ENCODE data around the gene GLCE. TPM values are rescaled to one million over a fixed set of nuclear protein-coding genes. Genes with fewer than 3 reads are reported as not detected.

GLCE gene
- total RNA-seq, 3 donors from 2014 or later (not counting 1 experiment from before 2014, with no cell fraction given) = 2.0 to 4.5 (median 3.4) TPM

DNA sequence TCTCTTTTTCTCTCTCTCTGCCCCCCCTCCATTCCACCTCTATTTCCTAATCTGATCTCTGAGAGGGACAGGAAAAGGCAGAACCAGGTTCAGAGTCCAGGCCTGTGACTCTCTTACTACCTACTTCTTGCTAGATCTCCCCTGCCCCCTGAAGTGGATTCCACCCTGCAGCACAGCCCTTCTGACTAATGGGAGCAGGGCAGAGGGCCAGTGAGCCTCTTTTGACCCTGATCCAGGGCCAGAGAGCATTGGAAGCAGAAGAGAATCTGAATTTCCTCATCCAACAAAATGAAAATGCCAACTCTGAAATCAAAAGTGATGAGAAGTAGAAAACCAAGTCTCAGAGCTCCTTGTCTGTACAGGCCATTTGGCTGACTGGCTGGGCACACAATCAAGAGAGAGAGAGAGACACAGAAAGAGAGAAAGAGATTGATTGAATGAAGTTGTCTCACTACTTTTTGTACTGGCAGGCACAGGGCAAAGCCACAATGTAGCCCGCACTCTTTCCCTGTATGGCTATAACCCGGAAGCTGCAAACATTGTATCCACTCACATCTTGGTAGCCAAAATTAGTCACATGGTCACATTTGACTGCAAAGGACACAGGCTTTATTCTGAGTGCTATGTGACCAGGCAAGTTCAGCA, 31.6 kb upstream of the GLCE start:
- DNase-seq (no peak), ATAC-seq (no peak)
- no peak overlapping the region for H3K27ac ChIP-seq (ENCODE audit: low read length)
- no peaks in the 10 kb centered on the region for H3K27me3 ChIP-seq (ENCODE audit: control insufficient read depth, insufficient read depth, low read length)
- no peak overlapping the region for H3K27ac Mint-ChIP-seq
- H3K36me3 Mint-ChIP-seq = no peaks in the 10 kb centered on the region
- H3K36me3 ChIP-seq (ENCODE audit: control insufficient read depth, insufficient read depth, low read length) = no peaks in the 10 kb centered on the region
- peaks cover 0 to 3% of the 10 kb centered on the region in 2 donors for H3K27me3 Mint-ChIP-seq (ENCODE audit: low read depth in 2 of 2)
- H3K9me3 ChIP-seq (ENCODE audit: control insufficient read depth, insufficient read depth, low read length) = no peaks in the 10 kb centered on the region
- H3K4me1 ChIP-seq (ENCODE audit: control insufficient read depth, insufficient read depth, low read length) = peaks cover 9% of the 10 kb centered on the region
- no peak overlapping the region for H3K4me3 Mint-ChIP-seq
- WGBS (ENCODE audit: insufficient coverage) = 95% methylated on average over 2 of the region's 2 CpGs
- H3K9me3 Mint-ChIP-seq = no peaks in the 10 kb centered on the region
- TF ChIP-seq, protein P1, sequence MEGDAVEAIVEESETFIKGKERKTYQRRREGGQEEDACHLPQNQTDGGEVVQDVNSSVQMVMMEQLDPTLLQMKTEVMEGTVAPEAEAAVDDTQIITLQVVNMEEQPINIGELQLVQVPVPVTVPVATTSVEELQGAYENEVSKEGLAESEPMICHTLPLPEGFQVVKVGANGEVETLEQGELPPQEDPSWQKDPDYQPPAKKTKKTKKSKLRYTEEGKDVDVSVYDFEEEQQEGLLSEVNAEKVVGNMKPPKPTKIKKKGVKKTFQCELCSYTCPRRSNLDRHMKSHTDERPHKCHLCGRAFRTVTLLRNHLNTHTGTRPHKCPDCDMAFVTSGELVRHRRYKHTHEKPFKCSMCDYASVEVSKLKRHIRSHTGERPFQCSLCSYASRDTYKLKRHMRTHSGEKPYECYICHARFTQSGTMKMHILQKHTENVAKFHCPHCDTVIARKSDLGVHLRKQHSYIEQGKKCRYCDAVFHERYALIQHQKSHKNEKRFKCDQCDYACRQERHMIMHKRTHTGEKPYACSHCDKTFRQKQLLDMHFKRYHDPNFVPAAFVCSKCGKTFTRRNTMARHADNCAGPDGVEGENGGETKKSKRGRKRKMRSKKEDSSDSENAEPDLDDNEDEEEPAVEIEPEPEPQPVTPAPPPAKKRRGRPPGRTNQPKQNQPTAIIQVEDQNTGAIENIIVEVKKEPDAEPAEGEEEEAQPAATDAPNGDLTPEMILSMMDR (IDR thresholded peaks at IDR 0.05) = no peak
- no peak overlapping the region for H3K4me3 ChIP-seq (ENCODE audit: low read length)
- H3K4me1 Mint-ChIP-seq = peaks cover 0 to 7% of the 10 kb centered on the region in 2 donors
- intact Hi-C loops (cut with micrococcal nuclease) = no loop called here

DNA sequence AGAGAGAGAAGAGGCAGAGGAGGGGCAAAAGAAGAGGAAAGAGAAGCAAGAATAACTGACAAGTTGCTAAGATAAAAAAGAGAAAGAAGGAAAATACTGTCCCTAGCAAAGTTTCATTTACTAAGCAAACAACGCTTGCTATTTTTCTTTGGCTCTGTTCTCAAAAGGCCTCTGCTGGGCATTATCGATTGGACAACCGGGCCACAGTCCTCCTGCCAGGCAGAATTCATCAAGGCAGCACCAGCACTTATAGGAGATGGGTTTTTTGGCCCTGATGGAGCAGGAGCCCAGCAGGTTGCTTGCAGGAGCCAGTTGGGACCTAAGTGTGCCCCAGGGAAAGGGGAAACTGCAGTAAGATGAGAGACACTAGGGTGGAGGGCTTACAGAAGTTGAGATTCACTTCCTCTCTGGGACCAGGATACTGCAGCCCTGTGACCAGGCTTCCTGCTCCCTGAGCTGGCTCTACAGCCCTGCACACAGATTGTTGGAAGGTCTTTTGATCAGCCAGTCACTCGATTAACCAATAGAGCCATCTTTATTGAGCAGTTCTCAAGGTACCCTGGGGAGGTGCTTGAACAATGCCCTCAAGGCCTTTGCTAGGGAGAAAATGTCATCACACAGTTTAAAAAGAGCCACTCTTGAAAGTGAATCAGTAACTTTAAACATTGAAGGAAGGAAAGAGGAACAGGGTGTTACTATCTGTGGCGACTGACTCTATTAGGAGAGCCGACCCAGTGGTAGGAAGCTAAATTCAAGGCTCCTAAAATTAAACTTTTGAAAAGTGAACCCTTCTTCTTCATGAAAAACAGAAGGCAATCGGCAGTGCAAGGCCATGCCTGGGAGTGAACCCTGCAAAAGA, 28.8 kb upstream of the GLCE start:
- H3K4me3 ChIP-seq (ENCODE audit: low read length) = no peak overlapping the region
- no peaks in the 10 kb centered on the region for H3K9me3 ChIP-seq (ENCODE audit: control insufficient read depth, insufficient read depth, low read length)
- H3K36me3 ChIP-seq (ENCODE audit: control insufficient read depth, insufficient read depth, low read length) = no peaks in the 10 kb centered on the region
- H3K27me3 Mint-ChIP-seq (ENCODE audit: low read depth in 2 of 2) = peaks cover 2 to 3% of the 10 kb centered on the region in 2 donors
- no peaks in the 10 kb centered on the region for H3K4me1 Mint-ChIP-seq
- no peak for DNase-seq
- no peak for ATAC-seq
- TF ChIP-seq, protein P1 (IDR thresholded peaks at IDR 0.05) = no peak
- H3K27ac Mint-ChIP-seq = no peak overlapping the region
- no peak overlapping the region for H3K4me3 Mint-ChIP-seq
- WGBS (ENCODE audit: insufficient coverage) = 63% methylated on average over 7 of the region's 7 CpGs
- no peaks in the 10 kb centered on the region for H3K36me3 Mint-ChIP-seq
- no peaks in the 10 kb centered on the region for H3K9me3 Mint-ChIP-seq
- H3K4me1 ChIP-seq (ENCODE audit: control insufficient read depth, insufficient read depth, low read length) = peaks cover 7% of the 10 kb centered on the region
- intact Hi-C loops (cut with micrococcal nuclease) = no loop called here
- H3K27me3 ChIP-seq (ENCODE audit: control insufficient read depth, insufficient read depth, low read length) = no peaks in the 10 kb centered on the region
- no peak overlapping the region for H3K27ac ChIP-seq (ENCODE audit: low read length)

DNA sequence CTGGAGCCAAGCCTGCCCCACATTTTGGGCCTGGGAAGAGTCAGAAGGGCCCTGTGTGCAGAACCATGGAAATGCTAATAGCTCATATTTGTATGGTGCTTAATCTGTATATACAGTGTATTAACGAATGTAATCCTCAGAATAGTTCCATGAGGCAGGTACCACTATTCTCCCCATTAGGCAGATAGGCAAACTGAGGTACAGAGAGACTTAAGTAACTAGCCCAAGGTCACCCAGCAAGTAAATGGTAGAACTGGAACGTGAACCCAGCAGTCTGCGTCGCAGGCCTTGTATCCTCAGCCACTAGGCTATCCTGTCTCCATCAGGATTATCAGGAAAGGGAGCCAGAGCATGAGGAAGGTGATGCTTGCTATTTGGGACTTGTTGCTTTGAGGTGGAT, 28.0 kb upstream of the GLCE start:
- DNase-seq (no peak), ATAC-seq (no peak)
- TF ChIP-seq, protein P1 (IDR thresholded peaks at IDR 0.05) = no peak
- Mint-ChIP-seq H3K27me3 (ENCODE audit: low read depth in 2 of 2) (peaks cover 3 to 10% of the 10 kb centered on the region in 2 donors), H3K9me3 (no peaks in the 10 kb centered on the region), H3K4me1 (no peaks in the 10 kb centered on the region), H3K36me3 (no peaks in the 10 kb centered on the region), H3K4me3 (no peak overlapping the region), H3K27ac (no peak overlapping the region)
- Histone ChIP-seq H3K9me3 (ENCODE audit: control insufficient read depth, insufficient read depth, low read length) (no peaks in the 10 kb centered on the region), H3K4me1 (ENCODE audit: control insufficient read depth, insufficient read depth, low read length) (peaks cover 7% of the 10 kb centered on the region), H3K27me3 (ENCODE audit: control insufficient read depth, insufficient read depth, low read length) (no peaks in the 10 kb centered on the region), H3K27ac (ENCODE audit: low read length) (no peak overlapping the region), H3K36me3 (ENCODE audit: control insufficient read depth, insufficient read depth, low read length) (no peaks in the 10 kb centered on the region), H3K4me3 (ENCODE audit: low read length) (no peak overlapping the region)
- 95% methylated on average over 4 of the region's 4 CpGs for WGBS (ENCODE audit: insufficient coverage)
- intact Hi-C loops (cut with micrococcal nuclease) = no loop called here

Measured in natural killer cell (primary cell).